Prostate gland (tissue), 2 donors: ENCODE results near the gene C1QTNF1.

Source experiments
- CTCF ChIP-seq, 4 experiments: fragments of 200-600 bp in 2 of 4; fragments of 450-650 bp in 2 of 4; sonication (generic) in 2 of 4; IDR thresholded peaks; 1 replicate in 3 of 4; 2 replicates in 1 of 4; pipeline ENCODE4 v1.5.1; 2016 to 2019; ENCODE audit warnings: antibody characterized with exemption in 4 of 4, mild to moderate bottlenecking in 2 of 4, moderate library complexity in 2 of 4
- POLR2A ChIP-seq: fragments of 450-650 bp; IDR thresholded peaks from one replicate; pipeline ENCODE4 v1.6.1; 2016; ENCODE audit warnings: antibody characterized with exemption, mild to moderate bottlenecking
- POLR2AphosphoS5 ChIP-seq: sonication (generic); formaldehyde crosslinking; IDR thresholded peaks from one replicate; pipeline ENCODE4 v1.6.1; 2017; ENCODE audit warnings: antibody characterized with exemption

- TF ChIP-seq CTCF (IDR thresholded peaks at IDR 0.05) (no peak), POLR2A (no peak), POLR2AphosphoS5 (no peak)
Measured at GRCh38 chr17:79050551-79050950, 26.6 kb downstream of the C1QTNF1 start.
